ENCODE data around the gene ABCD4.

The ABCD4 gene

DNA sequence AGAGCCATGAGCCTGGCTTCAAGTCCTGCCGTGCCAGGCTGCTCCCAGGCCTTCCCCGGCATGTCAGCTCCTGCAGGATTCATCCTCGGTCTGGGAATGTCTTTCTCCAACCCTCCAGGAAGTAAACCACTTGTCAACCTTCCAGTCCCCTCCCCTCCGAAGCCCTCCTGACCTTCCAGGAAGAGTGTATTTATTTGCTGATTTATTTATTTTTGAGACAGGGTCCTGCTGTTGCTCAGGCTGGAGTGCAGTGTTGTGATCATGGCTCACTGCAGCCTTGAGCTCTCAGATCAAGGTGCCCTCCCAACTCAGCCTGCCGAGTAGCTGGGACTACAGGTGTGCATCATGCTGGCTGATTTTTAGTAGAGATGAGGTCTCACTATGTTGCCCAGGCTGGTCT is 38.8 kb downstream of the ABCD4 start:
- H3K4me3 ChIP-seq (ENCODE audit: low read depth, low read length): no peak overlapping the region
- H3K27ac ChIP-seq: no peak overlapping the region
- no peaks in the 10 kb centered on the region for H3K4me1 ChIP-seq
- no peak overlapping the region for H3K9ac ChIP-seq
- no peaks in the 10 kb centered on the region for H3K79me2 ChIP-seq
- no peak overlapping the region for H2AFZ ChIP-seq
- no peaks in the 10 kb centered on the region for H3K9me3 ChIP-seq (ENCODE audit: control insufficient read depth, low read length)
- TF ChIP-seq, protein P1, sequence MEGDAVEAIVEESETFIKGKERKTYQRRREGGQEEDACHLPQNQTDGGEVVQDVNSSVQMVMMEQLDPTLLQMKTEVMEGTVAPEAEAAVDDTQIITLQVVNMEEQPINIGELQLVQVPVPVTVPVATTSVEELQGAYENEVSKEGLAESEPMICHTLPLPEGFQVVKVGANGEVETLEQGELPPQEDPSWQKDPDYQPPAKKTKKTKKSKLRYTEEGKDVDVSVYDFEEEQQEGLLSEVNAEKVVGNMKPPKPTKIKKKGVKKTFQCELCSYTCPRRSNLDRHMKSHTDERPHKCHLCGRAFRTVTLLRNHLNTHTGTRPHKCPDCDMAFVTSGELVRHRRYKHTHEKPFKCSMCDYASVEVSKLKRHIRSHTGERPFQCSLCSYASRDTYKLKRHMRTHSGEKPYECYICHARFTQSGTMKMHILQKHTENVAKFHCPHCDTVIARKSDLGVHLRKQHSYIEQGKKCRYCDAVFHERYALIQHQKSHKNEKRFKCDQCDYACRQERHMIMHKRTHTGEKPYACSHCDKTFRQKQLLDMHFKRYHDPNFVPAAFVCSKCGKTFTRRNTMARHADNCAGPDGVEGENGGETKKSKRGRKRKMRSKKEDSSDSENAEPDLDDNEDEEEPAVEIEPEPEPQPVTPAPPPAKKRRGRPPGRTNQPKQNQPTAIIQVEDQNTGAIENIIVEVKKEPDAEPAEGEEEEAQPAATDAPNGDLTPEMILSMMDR (IDR thresholded peaks at IDR 0.05): no peak
- no peaks in the 10 kb centered on the region for H3K27me3 ChIP-seq (ENCODE audit: control insufficient read depth, insufficient read depth, low read length)
- no peaks in the 10 kb centered on the region for H3K36me3 ChIP-seq (ENCODE audit: control insufficient read depth, insufficient read depth, low read length)
- H3K4me2 ChIP-seq (ENCODE audit: low read length): no peak overlapping the region

DNA sequence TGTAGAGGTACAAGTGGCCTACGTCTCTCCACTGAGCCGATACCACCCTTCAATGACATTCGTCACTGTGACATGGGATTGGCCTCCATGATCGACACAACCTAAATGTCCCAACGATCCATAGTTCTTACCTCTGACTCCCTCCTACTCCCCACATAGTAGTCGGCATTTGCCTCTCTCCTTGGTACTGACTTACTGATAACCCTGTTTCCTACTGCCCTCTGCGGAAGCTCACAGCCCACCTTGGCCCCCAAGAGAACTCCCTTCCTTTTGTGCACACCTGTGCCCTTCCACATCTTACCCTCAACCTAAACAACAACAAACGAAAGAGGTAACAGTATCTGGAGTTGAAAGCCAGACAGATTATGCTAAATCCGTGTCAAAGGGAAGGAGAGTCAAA is 39.6 kb downstream of the ABCD4 start:
- Histone ChIP-seq H3K27me3 (ENCODE audit: control insufficient read depth, insufficient read depth, low read length) (no peaks in the 10 kb centered on the region), H2AFZ (no peak overlapping the region), H3K27ac (no peak overlapping the region), H3K4me1 (no peaks in the 10 kb centered on the region), H3K4me3 (ENCODE audit: low read depth, low read length) (no peak overlapping the region), H3K9ac (no peak overlapping the region), H3K79me2 (no peaks in the 10 kb centered on the region), H3K9me3 (ENCODE audit: control insufficient read depth, low read length) (no peaks in the 10 kb centered on the region), H3K36me3 (ENCODE audit: control insufficient read depth, insufficient read depth, low read length) (no peaks in the 10 kb centered on the region), H3K4me2 (ENCODE audit: low read length) (no peak overlapping the region)
- TF ChIP-seq, protein P1 (IDR thresholded peaks at IDR 0.05): no peak

DNA sequence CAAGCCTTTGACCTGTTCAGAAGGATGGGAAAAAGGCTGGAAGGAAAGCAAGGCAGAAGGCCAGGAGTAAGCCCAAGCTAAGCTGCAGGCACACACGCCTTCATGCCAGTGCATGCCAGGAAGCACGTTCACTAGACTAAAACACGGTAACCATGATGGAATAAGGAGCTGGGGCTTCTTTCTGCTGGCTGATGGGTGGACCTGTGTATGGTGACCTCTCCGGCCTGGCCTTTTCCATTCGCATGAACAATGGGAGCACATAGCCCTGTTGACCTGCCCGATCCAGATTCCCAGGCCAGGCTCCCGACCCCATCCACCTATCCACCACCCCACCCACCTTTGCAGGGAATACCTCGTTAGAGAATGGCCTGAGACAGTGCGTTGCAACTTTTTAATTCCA is 40.7 kb downstream of the ABCD4 start:
- no peak overlapping the region for H3K4me2 ChIP-seq (ENCODE audit: low read length)
- no peaks in the 10 kb centered on the region for H3K4me1 ChIP-seq
- H3K27me3 ChIP-seq (ENCODE audit: control insufficient read depth, insufficient read depth, low read length): no peaks in the 10 kb centered on the region
- no peak overlapping the region for H3K4me3 ChIP-seq (ENCODE audit: low read depth, low read length)
- no peak overlapping the region for H3K27ac ChIP-seq
- no peaks in the 10 kb centered on the region for H3K9me3 ChIP-seq (ENCODE audit: control insufficient read depth, low read length)
- TF ChIP-seq, protein P1 (IDR thresholded peaks at IDR 0.05): no peak
- H3K79me2 ChIP-seq: no peaks in the 10 kb centered on the region
- H2AFZ ChIP-seq: no peak overlapping the region
- H3K36me3 ChIP-seq (ENCODE audit: control insufficient read depth, insufficient read depth, low read length): no peaks in the 10 kb centered on the region
- no peak overlapping the region for H3K9ac ChIP-seq

DNA sequence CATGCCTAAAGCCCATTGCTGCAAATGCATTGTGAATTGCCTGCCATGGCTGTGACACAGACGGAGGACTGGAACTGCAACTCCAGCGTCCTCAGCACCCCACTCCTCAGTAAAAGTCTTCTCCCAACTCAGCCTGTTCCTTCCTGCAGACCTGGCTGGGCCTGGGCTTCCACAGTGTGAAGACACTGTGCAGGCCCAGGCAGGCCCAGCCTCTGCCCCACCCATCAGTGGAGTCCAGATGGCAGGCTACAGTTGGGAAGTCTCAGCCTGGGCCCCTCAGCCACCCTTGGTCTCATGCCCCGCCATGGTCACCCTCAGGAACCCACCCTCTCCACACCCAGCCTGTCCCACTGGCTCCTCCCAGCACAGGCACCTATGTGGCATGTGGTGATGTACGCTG is 41.4 kb downstream of the ABCD4 start:
- Histone ChIP-seq H2AFZ (no peak overlapping the region), H3K9ac (no peak overlapping the region), H3K9me3 (ENCODE audit: control insufficient read depth, low read length) (no peaks in the 10 kb centered on the region), H3K79me2 (no peaks in the 10 kb centered on the region), H3K4me1 (no peaks in the 10 kb centered on the region), H3K4me3 (ENCODE audit: low read depth, low read length) (no peak overlapping the region), H3K4me2 (ENCODE audit: low read length) (no peak overlapping the region), H3K27ac (no peak overlapping the region), H3K27me3 (ENCODE audit: control insufficient read depth, insufficient read depth, low read length) (no peaks in the 10 kb centered on the region), H3K36me3 (ENCODE audit: control insufficient read depth, insufficient read depth, low read length) (no peaks in the 10 kb centered on the region)
- TF ChIP-seq, protein P1 (IDR thresholded peaks at IDR 0.05): no peak

DNA sequence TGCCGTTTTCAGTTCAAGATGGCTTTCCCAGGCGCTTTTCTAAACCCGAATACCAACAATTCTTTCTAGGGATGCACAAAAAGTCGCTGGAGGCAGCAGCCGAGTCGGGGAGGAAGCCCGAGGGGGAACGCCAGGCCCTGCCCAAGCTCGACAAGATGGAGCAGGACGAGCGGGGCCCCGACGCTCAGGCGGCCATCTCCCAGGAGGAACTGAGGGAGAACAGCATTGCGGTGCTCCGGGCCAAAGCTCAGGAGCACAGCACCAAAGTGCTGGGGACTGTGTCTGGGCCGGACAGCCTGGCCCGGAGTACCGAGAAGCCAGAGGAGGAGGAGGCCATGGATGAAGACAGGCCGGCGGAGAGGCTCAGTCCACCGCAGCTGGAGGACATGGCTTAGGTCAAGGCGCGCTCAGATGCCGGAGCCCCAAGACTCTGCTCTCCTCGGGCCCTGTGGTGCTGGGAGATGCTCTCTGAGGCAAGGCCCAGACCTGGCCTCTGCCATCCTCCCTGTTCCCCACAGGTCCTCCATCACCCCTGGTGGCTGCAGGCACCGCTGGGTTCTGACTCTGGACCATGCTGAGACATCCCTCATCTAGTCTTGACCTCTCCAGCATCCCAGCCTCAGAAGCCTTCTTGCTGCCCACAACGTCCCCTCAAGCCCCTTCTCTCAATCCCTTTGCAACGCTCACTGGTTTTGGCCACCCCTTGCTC is 42.1 kb downstream of the ABCD4 start:
- Histone ChIP-seq H3K4me3 (ENCODE audit: low read depth, low read length) (no peak overlapping the region), H3K4me2 (ENCODE audit: low read length) (no peak overlapping the region), H3K9ac (no peak overlapping the region), H3K4me1 (no peaks in the 10 kb centered on the region), H3K27ac (no peak overlapping the region), H3K9me3 (ENCODE audit: control insufficient read depth, low read length) (no peaks in the 10 kb centered on the region), H3K36me3 (ENCODE audit: control insufficient read depth, insufficient read depth, low read length) (no peaks in the 10 kb centered on the region), H3K79me2 (no peaks in the 10 kb centered on the region), H3K27me3 (ENCODE audit: control insufficient read depth, insufficient read depth, low read length) (no peaks in the 10 kb centered on the region), H2AFZ (no peak overlapping the region)
- TF ChIP-seq, protein P1 (IDR thresholded peaks at IDR 0.05): no peak
